ENCODE data around the gene KCNN3. TPM values are rescaled to one million over a fixed set of nuclear protein-coding genes. Genes with fewer than 3 reads are reported as not detected.
"Not testable (repeated sequence)": the region's sequence is repeated elsewhere in the genome, so short reads cannot be mapped to it uniquely, and the experiment has no call there.

KCNN3 gene
- total and polyA plus RNA-seq, 2 donors (not counting 1 experiment from before 2014, with no cell fraction given) = 0.17 to 0.82 TPM

DNA sequence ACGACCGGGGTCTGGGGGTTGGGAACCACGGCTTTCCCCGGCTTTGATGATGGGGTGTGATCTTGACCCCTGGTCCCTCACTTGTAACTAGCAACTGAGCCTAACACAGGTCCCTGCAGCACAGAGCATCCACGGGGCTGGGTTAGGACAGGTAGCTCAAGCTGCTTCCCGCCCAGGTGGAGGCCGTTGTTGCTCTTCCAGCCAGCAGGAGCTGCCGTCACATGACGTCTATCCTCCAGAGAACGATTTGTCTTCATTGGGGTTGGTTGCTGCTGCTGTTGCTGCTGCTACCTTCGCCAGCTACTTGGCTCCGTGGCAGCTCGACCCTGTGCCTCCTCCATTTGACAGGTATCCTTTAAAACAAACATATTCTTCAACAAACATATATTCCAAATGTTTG, 187.8 kb downstream of the KCNN3 start:
- intact Hi-C loops (cut with micrococcal nuclease) = no loop called here
- Mint-ChIP-seq H3K27ac (no peak overlapping the region), H3K4me3 (no peak overlapping the region), H3K4me1 (no peaks in the 10 kb centered on the region), H3K9me3 (ENCODE audit: insufficient read depth) (no peaks in the 10 kb centered on the region), H3K27me3 (peaks cover 24% of the 10 kb centered on the region)
- Histone ChIP-seq H3K4me3 (ENCODE audit: control extremely low read depth in 1 of 5, extremely low read depth in 1 of 5, insufficient read depth in 1 of 5, low read depth in 2 of 5, low read length in 4 of 5) (no peak overlapping the region), H4K20me1 (ENCODE audit: control insufficient read depth, insufficient read depth, low read length, poor library complexity, severe bottlenecking) (no peaks in the 10 kb centered on the region), H2AFZ (ENCODE audit: insufficient read depth, low read depth, low read length, poor library complexity, severe bottlenecking) (no peak overlapping the region), H3K4me1 (ENCODE audit: control insufficient read depth in 2 of 2, insufficient read depth in 2 of 2, low read length in 2 of 2) (no peaks in the 10 kb centered on the region), H3K79me2 (ENCODE audit: control insufficient read depth, insufficient read depth, low read length) (no peaks in the 10 kb centered on the region), H3K27me3 (replicated peaks in 1 of 4; ENCODE audit: control extremely low read depth in 1 of 4, control insufficient read depth in 3 of 4, insufficient read depth in 4 of 4, low read length in 3 of 4) (peaks cover 0 to 8% (median 0%) of the 10 kb centered on the region in 4 experiments), H3K9ac (ENCODE audit: low read length) (no peak overlapping the region), H3K36me3 (replicated peaks in 1 of 2; ENCODE audit: control extremely low read depth in 1 of 2, control insufficient read depth in 1 of 2, extremely low read depth in 1 of 2, insufficient read depth in 2 of 2, low read length in 1 of 2) (no peaks in the 10 kb centered on the region), H3K27ac (ENCODE audit: low read length in 2 of 2) (no peak overlapping the region), H3K4me2 (replicated peaks; ENCODE audit: low read depth, low read length, poor library complexity, severe bottlenecking) (no peak overlapping the region), H3K9me3 (ENCODE audit: control extremely low read depth in 1 of 3, control insufficient read depth in 2 of 3, insufficient read depth in 1 of 3, low read length in 2 of 3) (peaks cover 0 to 1% (median 0%) of the 10 kb centered on the region in 3 donors)
- WGBS (ENCODE audit: insufficient coverage) = 76% methylated on average over 10 of the region's 13 CpGs
- TF ChIP-seq, protein P1, sequence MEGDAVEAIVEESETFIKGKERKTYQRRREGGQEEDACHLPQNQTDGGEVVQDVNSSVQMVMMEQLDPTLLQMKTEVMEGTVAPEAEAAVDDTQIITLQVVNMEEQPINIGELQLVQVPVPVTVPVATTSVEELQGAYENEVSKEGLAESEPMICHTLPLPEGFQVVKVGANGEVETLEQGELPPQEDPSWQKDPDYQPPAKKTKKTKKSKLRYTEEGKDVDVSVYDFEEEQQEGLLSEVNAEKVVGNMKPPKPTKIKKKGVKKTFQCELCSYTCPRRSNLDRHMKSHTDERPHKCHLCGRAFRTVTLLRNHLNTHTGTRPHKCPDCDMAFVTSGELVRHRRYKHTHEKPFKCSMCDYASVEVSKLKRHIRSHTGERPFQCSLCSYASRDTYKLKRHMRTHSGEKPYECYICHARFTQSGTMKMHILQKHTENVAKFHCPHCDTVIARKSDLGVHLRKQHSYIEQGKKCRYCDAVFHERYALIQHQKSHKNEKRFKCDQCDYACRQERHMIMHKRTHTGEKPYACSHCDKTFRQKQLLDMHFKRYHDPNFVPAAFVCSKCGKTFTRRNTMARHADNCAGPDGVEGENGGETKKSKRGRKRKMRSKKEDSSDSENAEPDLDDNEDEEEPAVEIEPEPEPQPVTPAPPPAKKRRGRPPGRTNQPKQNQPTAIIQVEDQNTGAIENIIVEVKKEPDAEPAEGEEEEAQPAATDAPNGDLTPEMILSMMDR (IDR thresholded peaks at IDR 0.05) = no peak
- TF ChIP-seq EZH2 (IDR thresholded peaks at IDR 0.05; ENCODE audit: borderline replicate concordance, insufficient read depth, low read depth, low read length, poor library complexity, severe bottlenecking) = no peak
- DNase-seq (no peak), ATAC-seq (ENCODE audit: low read depth) (no peak)
- POLR2A ChIA-PET = no interaction called here
- CTCF ChIA-PET = no interaction called here

DNA sequence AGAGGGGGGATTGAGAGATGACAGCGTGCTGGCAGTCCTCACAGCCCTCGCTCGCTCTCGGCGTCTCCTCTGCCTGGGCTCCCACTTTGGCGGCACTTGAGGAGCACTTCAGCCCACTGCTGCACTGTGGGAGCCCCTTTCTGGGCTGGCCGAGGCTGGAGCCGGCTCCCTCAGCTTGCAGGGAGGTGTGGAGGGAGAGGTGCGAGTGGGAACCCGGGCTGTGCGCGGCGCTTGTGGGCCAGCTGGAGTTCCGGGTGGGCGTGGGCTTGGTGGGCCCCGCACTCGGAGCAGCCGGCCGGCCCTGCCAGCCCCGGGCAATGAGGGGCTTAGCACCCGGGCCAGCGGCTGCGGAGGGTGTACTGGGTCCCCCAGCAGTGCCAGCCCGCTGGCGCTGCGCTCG, 192.2 kb downstream of the KCNN3 start:
- H3K4me3 Mint-ChIP-seq; H3K4me3 ChIP-seq (ENCODE audit: control extremely low read depth in 1 of 5, extremely low read depth in 1 of 5, insufficient read depth in 1 of 5, low read depth in 2 of 5, low read length in 4 of 5); ATAC-seq (ENCODE audit: low read depth); H3K9me3 Mint-ChIP-seq (ENCODE audit: insufficient read depth); intact Hi-C loops (cut with micrococcal nuclease); H4K20me1 ChIP-seq (ENCODE audit: control insufficient read depth, insufficient read depth, low read length, poor library complexity, severe bottlenecking); H3K79me2 ChIP-seq (ENCODE audit: control insufficient read depth, insufficient read depth, low read length); POLR2A ChIA-PET; H3K9ac ChIP-seq (ENCODE audit: low read length); H3K4me1 Mint-ChIP-seq; H3K9me3 ChIP-seq (ENCODE audit: control extremely low read depth in 1 of 3, control insufficient read depth in 2 of 3, insufficient read depth in 1 of 3, low read length in 2 of 3); H3K27ac Mint-ChIP-seq; CTCF ChIA-PET; H3K4me1 ChIP-seq (ENCODE audit: control insufficient read depth in 2 of 2, insufficient read depth in 2 of 2, low read length in 2 of 2); H3K36me3 ChIP-seq (replicated peaks in 1 of 2; ENCODE audit: control extremely low read depth in 1 of 2, control insufficient read depth in 1 of 2, extremely low read depth in 1 of 2, insufficient read depth in 2 of 2, low read length in 1 of 2); H3K27me3 ChIP-seq (replicated peaks in 1 of 4; ENCODE audit: control extremely low read depth in 1 of 4, control insufficient read depth in 3 of 4, insufficient read depth in 4 of 4, low read length in 3 of 4); DNase-seq; H3K27ac ChIP-seq (ENCODE audit: low read length in 2 of 2); H2AFZ ChIP-seq (ENCODE audit: insufficient read depth, low read depth, low read length, poor library complexity, severe bottlenecking); H3K4me2 ChIP-seq (replicated peaks; ENCODE audit: low read depth, low read length, poor library complexity, severe bottlenecking): not testable (repeated sequence)
- peaks cover 13% of the 10 kb centered on the region for H3K27me3 Mint-ChIP-seq
- 92% methylated on average over 15 of the region's 27 CpGs for WGBS (ENCODE audit: insufficient coverage)

DNA sequence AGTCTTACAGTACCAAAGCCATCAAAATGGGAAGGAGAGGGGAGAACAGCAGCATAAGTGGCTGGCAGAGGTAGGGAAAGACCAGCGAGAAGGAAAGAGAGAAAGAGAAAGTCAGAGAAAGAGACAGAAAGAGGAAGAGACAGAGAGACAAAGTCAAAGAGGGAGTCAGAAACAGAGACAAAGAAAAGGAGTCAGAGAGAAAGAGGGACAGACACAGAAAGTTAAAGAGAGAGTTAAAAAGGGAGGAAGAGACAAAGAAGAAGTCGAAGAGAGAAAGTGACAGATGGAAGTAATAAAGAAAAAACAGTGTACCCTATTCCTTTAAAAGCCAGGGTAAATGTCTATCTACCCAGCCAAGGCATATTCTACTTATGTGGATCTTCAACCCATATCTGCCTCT, 193.2 kb downstream of the KCNN3 start:
- H3K36me3 ChIP-seq (replicated peaks in 1 of 2; ENCODE audit: control extremely low read depth in 1 of 2, control insufficient read depth in 1 of 2, extremely low read depth in 1 of 2, insufficient read depth in 2 of 2, low read length in 1 of 2); ATAC-seq (ENCODE audit: low read depth); H3K27me3 Mint-ChIP-seq; H3K4me2 ChIP-seq (replicated peaks; ENCODE audit: low read depth, low read length, poor library complexity, severe bottlenecking); H3K27me3 ChIP-seq (replicated peaks in 1 of 4; ENCODE audit: control extremely low read depth in 1 of 4, control insufficient read depth in 3 of 4, insufficient read depth in 4 of 4, low read length in 3 of 4); H3K9me3 Mint-ChIP-seq (ENCODE audit: insufficient read depth); H3K4me1 Mint-ChIP-seq; POLR2A ChIA-PET; H3K4me1 ChIP-seq (ENCODE audit: control insufficient read depth in 2 of 2, insufficient read depth in 2 of 2, low read length in 2 of 2); intact Hi-C loops (cut with micrococcal nuclease); H2AFZ ChIP-seq (ENCODE audit: insufficient read depth, low read depth, low read length, poor library complexity, severe bottlenecking); DNase-seq; H3K27ac ChIP-seq (ENCODE audit: low read length in 2 of 2); H4K20me1 ChIP-seq (ENCODE audit: control insufficient read depth, insufficient read depth, low read length, poor library complexity, severe bottlenecking); H3K4me3 Mint-ChIP-seq; CTCF ChIA-PET; H3K9ac ChIP-seq (ENCODE audit: low read length); H3K79me2 ChIP-seq (ENCODE audit: control insufficient read depth, insufficient read depth, low read length); H3K27ac Mint-ChIP-seq; H3K9me3 ChIP-seq (ENCODE audit: control extremely low read depth in 1 of 3, control insufficient read depth in 2 of 3, insufficient read depth in 1 of 3, low read length in 2 of 3); H3K4me3 ChIP-seq (ENCODE audit: control extremely low read depth in 1 of 5, extremely low read depth in 1 of 5, insufficient read depth in 1 of 5, low read depth in 2 of 5, low read length in 4 of 5): not testable (repeated sequence)
- WGBS (ENCODE audit: insufficient coverage) = 92% methylated on average over 1 of the region's 2 CpGs

Measured in B cell (primary cell).